ENCODE results near the gene LCE7A.

Gene LCE7A

DNA sequence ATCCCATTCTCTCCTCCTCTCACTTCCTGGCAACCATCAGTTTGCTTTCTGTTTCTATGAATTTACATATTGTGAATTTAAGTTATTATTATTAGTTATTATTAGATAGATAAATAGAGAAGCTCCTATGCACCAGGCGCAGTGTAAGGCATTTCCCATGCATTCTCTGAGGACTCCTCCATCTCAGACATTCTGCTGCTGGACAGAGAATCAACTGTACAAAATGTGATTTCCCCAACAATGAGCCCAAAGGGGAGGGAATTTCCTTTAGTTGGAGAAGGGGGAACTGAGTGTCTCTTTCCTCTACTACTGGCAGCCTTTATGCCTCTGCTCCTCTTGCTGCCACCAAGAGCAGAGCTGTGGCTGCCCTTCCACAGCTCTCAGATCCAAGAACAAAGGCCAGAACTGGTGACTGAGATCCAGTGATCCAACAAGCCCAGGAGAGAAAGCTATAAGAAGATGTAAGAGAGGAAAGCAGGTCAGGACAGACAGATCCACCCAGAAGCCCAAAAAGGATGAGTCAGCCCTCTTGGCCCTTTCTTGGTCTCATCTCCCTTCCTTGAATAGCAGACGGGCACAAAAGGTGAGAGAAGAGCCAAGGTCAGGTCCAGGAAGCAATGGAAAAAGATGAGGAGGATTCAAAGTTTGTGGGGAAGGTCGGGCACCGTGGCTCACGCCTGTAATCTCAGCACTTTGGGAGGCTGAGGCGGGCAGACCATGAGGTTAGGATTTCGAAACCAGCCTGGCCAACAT, 45.1 kb downstream of the LCE7A start:
- H3K4me3 ChIP-seq (ENCODE audit: low read length), result no peak overlapping the region
- H3K27me3 ChIP-seq (replicated peaks; ENCODE audit: control insufficient read depth, insufficient read depth, low read length), result peaks cover 5% of the 10 kb centered on the region
- no peak overlapping the region for H3K9ac ChIP-seq (ENCODE audit: low read length)
- H3K9me3 ChIP-seq (ENCODE audit: control insufficient read depth, low read length), result no peaks in the 10 kb centered on the region
- no peaks in the 10 kb centered on the region for H3K36me3 ChIP-seq (ENCODE audit: control insufficient read depth, insufficient read depth, low read length, severe bottlenecking)
- no peak for DNase-seq (ENCODE audit: low read depth)
- H3K4me1 ChIP-seq (ENCODE audit: control insufficient read depth, insufficient read depth, low read length), result peaks cover 11% of the 10 kb centered on the region

DNA sequence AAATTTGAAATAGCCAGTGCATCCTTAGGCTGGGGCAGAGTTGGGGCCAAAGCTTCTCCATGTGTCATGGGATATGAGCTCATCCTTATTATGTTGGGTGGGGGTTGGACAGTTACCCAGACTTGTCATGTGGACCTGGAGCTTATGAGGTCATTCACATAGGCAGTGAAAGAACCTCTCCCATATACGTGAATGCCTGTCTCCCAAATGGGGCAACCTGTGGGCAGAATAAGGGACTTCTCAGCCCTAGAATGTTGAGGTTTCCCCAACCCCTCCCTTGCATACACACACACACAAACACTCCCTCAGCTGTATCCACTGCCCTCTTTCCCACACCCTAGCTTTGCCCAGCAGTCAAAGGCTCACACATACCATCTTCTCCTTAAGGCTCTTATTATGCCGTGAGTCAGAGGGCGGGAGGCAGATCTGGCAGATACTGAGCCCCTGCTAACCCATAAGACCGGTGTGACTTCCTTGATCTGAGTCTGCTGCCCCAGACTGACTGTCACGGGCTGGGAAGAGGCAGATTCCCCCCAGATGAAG, 46.3 kb downstream of the LCE7A start:
- H3K36me3 ChIP-seq (ENCODE audit: control insufficient read depth, insufficient read depth, low read length, severe bottlenecking), result no peaks in the 10 kb centered on the region
- H3K9ac ChIP-seq (ENCODE audit: low read length), result no peak overlapping the region
- H3K9me3 ChIP-seq (ENCODE audit: control insufficient read depth, low read length), result no peaks in the 10 kb centered on the region
- H3K4me3 ChIP-seq (ENCODE audit: low read length), result peak overlapping the region; percentile 24
- DNase-seq (ENCODE audit: low read depth), result no peak
- peaks cover 11% of the 10 kb centered on the region for H3K4me1 ChIP-seq (ENCODE audit: control insufficient read depth, insufficient read depth, low read length)
- H3K27me3 ChIP-seq (replicated peaks; ENCODE audit: control insufficient read depth, insufficient read depth, low read length), result peaks cover 11% of the 10 kb centered on the region

DNA sequence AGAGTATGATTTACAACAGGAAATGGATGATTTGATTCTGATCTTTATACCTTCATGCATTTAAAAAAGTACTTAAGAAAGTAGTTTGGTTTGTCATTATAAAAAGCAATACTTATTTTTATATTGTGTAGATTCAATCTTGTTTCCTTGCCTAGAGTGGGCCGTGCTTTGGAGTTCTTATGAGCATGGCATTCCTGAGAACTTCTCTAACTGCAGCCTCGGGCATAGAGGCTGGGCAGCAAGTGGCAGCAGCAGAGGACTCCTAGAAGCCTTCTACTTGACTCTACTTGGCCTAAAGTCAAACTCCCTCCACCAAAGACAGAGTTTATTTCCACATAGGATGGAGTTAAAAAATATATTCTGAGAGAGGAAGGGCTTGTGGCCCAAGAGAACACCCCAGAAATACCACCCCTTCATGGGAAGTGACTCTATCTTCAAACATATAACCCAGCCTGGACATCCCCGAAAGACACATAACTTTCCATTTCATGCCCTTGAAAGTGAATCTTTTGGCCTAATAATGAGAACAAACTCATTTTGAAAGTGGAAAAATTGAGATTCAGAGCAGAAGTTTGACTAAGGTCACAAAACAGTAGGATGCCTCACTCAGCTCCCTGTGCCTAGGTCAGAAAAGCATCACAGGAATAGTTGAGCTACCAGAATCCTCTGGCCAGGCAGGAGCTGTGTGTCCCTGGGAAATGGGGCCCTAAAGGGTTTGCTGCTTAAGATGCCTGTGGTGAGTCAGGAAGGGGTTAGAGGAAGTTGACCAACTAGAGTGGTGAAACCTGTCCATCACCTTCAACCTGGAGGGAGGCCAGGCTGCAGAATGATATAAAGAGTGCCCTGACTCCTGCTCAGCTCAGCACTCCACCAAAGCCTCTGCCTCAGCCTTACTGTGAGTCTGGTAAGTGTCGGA, 48.1 kb downstream of the LCE7A start, which contains the start of gene IVL:
Gene IVL (plus strand): TSS at position 861 of the 916 bp plus-strand sequence. CDS start 1,252 bp downstream, outside the sequence.
- no peaks in the 10 kb centered on the region for H3K36me3 ChIP-seq (ENCODE audit: control insufficient read depth, insufficient read depth, low read length, severe bottlenecking)
- no peaks in the 10 kb centered on the region for H3K9me3 ChIP-seq (ENCODE audit: control insufficient read depth, low read length)
- peaks cover 17% of the 10 kb centered on the region for H3K27me3 ChIP-seq (replicated peaks; ENCODE audit: control insufficient read depth, insufficient read depth, low read length)
- no peak for DNase-seq (ENCODE audit: low read depth)
- H3K9ac ChIP-seq (ENCODE audit: low read length), result no peak within 1 kb of the TSS
- no peak within 1 kb of the TSS for H3K4me3 ChIP-seq (ENCODE audit: low read length)
- H3K4me1 ChIP-seq (ENCODE audit: control insufficient read depth, insufficient read depth, low read length), result peaks cover 11% of the 10 kb centered on the region

DNA sequence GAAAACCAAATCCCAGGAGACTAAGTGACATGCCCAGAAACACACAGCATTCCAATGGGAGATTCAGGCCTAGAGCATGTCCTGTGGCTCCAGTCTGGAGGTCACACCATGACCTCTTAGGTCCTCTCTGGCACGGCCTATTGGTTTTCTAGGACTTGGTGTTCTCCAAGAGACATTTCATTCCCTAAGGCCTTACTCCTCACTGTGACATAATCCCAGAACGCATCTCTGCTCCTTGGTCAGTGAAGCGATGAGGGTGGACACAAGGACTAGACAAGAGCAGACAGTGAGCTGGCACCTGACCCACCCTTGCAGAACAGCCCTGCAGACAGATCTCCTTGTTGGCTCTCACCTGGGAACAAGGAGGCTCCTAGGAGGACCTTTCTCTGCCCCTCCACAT, 49.4 kb downstream of the LCE7A start:
- H3K36me3 ChIP-seq (ENCODE audit: control insufficient read depth, insufficient read depth, low read length, severe bottlenecking), result no peaks in the 10 kb centered on the region
- peaks cover 17% of the 10 kb centered on the region for H3K27me3 ChIP-seq (replicated peaks; ENCODE audit: control insufficient read depth, insufficient read depth, low read length)
- no peaks in the 10 kb centered on the region for H3K9me3 ChIP-seq (ENCODE audit: control insufficient read depth, low read length)
- DNase-seq (ENCODE audit: low read depth), result no peak
- H3K4me1 ChIP-seq (ENCODE audit: control insufficient read depth, insufficient read depth, low read length), result peaks cover 11% of the 10 kb centered on the region
- H3K4me3 ChIP-seq (ENCODE audit: low read length), result no peak overlapping the region
- no peak overlapping the region for H3K9ac ChIP-seq (ENCODE audit: low read length)
